ENCODE data around the gene LHX6.

DNA sequence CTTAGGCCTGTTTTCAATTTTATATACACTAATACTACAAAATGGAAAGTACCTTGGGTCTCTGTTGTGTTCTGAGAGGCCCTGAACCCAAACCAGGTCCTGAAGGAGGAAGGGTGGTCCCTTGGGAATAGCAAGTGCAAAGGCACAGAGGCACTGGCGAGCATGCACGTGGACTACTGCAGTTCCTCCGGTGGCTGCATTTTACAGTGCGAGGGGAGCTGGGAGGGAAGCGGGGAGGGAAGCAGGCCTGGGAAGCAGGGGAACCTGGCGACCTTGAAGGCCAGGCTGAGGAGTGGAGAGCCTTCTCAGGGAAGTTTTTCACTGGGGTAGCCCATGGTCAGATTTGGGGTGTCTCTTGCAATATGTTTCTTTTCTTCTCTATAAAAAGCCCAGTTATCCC lies 35.1 kb downstream of the LHX6 start:
- TF ChIP-seq, protein P1, sequence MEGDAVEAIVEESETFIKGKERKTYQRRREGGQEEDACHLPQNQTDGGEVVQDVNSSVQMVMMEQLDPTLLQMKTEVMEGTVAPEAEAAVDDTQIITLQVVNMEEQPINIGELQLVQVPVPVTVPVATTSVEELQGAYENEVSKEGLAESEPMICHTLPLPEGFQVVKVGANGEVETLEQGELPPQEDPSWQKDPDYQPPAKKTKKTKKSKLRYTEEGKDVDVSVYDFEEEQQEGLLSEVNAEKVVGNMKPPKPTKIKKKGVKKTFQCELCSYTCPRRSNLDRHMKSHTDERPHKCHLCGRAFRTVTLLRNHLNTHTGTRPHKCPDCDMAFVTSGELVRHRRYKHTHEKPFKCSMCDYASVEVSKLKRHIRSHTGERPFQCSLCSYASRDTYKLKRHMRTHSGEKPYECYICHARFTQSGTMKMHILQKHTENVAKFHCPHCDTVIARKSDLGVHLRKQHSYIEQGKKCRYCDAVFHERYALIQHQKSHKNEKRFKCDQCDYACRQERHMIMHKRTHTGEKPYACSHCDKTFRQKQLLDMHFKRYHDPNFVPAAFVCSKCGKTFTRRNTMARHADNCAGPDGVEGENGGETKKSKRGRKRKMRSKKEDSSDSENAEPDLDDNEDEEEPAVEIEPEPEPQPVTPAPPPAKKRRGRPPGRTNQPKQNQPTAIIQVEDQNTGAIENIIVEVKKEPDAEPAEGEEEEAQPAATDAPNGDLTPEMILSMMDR (conservative IDR thresholded peaks at IDR 0.05; ENCODE audit: low read depth in 2 of 2): no peak
- no peak for TF ChIP-seq STAT1 (IDR thresholded peaks at IDR 0.05; ENCODE audit: unreplicated experiment)
- TF ChIP-seq EZH2 (IDR thresholded peaks at IDR 0.05; ENCODE audit: low read depth, unreplicated experiment): no peak
- TF ChIP-seq EZH2phosphoT487 (IDR thresholded peaks at IDR 0.05; ENCODE audit: unreplicated experiment): no peak
- TF ChIP-seq POLR2AphosphoS5 (IDR thresholded peaks at IDR 0.05; ENCODE audit: low read depth): no peak
- TF ChIP-seq CREB1 (CRISPR knock-in tag; IDR thresholded peaks at IDR 0.05; ENCODE audit: low read depth): no peak
- TF ChIP-seq ZNF114 (CRISPR knock-in tag; IDR thresholded peaks at IDR 0.05): no peak
- TF ChIP-seq JUNB (IDR thresholded peaks at IDR 0.05; ENCODE audit: unreplicated experiment): no peak
- TF ChIP-seq, protein P2, sequence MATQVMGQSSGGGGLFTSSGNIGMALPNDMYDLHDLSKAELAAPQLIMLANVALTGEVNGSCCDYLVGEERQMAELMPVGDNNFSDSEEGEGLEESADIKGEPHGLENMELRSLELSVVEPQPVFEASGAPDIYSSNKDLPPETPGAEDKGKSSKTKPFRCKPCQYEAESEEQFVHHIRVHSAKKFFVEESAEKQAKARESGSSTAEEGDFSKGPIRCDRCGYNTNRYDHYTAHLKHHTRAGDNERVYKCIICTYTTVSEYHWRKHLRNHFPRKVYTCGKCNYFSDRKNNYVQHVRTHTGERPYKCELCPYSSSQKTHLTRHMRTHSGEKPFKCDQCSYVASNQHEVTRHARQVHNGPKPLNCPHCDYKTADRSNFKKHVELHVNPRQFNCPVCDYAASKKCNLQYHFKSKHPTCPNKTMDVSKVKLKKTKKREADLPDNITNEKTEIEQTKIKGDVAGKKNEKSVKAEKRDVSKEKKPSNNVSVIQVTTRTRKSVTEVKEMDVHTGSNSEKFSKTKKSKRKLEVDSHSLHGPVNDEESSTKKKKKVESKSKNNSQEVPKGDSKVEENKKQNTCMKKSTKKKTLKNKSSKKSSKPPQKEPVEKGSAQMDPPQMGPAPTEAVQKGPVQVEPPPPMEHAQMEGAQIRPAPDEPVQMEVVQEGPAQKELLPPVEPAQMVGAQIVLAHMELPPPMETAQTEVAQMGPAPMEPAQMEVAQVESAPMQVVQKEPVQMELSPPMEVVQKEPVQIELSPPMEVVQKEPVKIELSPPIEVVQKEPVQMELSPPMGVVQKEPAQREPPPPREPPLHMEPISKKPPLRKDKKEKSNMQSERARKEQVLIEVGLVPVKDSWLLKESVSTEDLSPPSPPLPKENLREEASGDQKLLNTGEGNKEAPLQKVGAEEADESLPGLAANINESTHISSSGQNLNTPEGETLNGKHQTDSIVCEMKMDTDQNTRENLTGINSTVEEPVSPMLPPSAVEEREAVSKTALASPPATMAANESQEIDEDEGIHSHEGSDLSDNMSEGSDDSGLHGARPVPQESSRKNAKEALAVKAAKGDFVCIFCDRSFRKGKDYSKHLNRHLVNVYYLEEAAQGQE (IDR thresholded peaks at IDR 0.05; ENCODE audit: unreplicated experiment): no peak
- TF ChIP-seq, protein P3, sequence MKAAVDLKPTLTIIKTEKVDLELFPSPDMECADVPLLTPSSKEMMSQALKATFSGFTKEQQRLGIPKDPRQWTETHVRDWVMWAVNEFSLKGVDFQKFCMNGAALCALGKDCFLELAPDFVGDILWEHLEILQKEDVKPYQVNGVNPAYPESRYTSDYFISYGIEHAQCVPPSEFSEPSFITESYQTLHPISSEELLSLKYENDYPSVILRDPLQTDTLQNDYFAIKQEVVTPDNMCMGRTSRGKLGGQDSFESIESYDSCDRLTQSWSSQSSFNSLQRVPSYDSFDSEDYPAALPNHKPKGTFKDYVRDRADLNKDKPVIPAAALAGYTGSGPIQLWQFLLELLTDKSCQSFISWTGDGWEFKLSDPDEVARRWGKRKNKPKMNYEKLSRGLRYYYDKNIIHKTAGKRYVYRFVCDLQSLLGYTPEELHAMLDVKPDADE (IDR thresholded peaks at IDR 0.05): no peak
- TF ChIP-seq NANOG (IDR thresholded peaks at IDR 0.05; ENCODE audit: borderline replicate concordance): no peak

All from GM23338 (cell line).